SK-N-SH (cell line): ENCODE data around the gene CD101. TPM values are rescaled to one million over a fixed set of nuclear protein-coding genes. Genes with fewer than 3 reads are reported as not detected.

Source experiments
- CTCF ChIA-PET: fragments of 300-600, 350-600 bp; formaldehyde crosslinking; extraction: SDS; loops from one replicate; lab custom pipeline; 2021; lab: Yijun Ruan, JAX
- POLR2A ChIA-PET: fragments of 350-600 bp; sonication (Branson Sonifier 250); formaldehyde crosslinking; extraction: SDS; loops from one replicate; lab custom pipeline; 2020; ENCODE audit warnings: antibody characterized with exemption, inconsistent platforms; lab: Yijun Ruan, JAX
- DNase-seq: peaks from one replicate; pipeline ENCODE4 v3.0.0; 2012
- H2AFZ ChIP-seq: fragments of 200-600 bp; sonication (generic); 2 replicates; pipeline ENCODE4 v1.8.1; 2016; ENCODE audit warnings: antibody characterized with exemption, mild to moderate bottlenecking, low read depth
- H3F3A ChIP-seq: fragments of 200-600 bp; sonication (generic); replicated peaks from 2 replicates; pipeline ENCODE3; 2016; ENCODE audit warnings: antibody characterized with exemption, mild to moderate bottlenecking; ENCODE audit not compliant: insufficient read depth
- H3K27ac ChIP-seq, 2 experiments: fragments of 200-500 bp in 1 of 2; fragments of 200-600 bp in 1 of 2; sonication (Bioruptor generic) in 1 of 2; sonication (generic), shearing (Covaris generic) in 1 of 2; 2 replicates each; pipeline versions ENCODE4 v1.5.1 to v1.6.1; 2014 to 2016; ENCODE audit warnings: low read depth in 2 of 2, inconsistent platforms in 1 of 2, low read length in 1 of 2, mild to moderate bottlenecking in 1 of 2, mixed read lengths in 1 of 2
- H3K27me3 ChIP-seq: fragments of 200-600 bp; sonication (generic), shearing (Covaris generic); 2 replicates; pipeline ENCODE4 v1.6.1; 2016; ENCODE audit warnings: mixed run types; ENCODE audit not compliant: insufficient read depth
- H3K36me3 ChIP-seq, 2 experiments: fragments of 200-500 bp in 1 of 2; fragments of 200-600 bp in 1 of 2; sonication (Bioruptor generic) in 1 of 2; sonication (generic) in 1 of 2; replicated peaks in 1 of 2; 2 replicates each; pipeline versions ENCODE3 to v1.5.1; 2014 to 2016; ENCODE audit warnings: low read length in 1 of 2, mild to moderate bottlenecking in 1 of 2; ENCODE audit not compliant: insufficient read depth in 2 of 2, control insufficient read depth in 1 of 2
- H3K4me1 ChIP-seq, 2 experiments: fragments of 200-500 bp in 1 of 2; fragments of 200-600 bp in 1 of 2; sonication (Bioruptor generic) in 1 of 2; sonication (generic), shearing (Covaris generic) in 1 of 2; 2 replicates each; pipeline versions ENCODE4 v1.5.1 to v1.6.1; 2014 to 2016; ENCODE audit warnings: low read depth in 1 of 2, low read length in 1 of 2, mixed run types in 1 of 2; ENCODE audit not compliant: insufficient read depth in 2 of 2, control insufficient read depth in 1 of 2
- H3K4me2 ChIP-seq: fragments of 200-600 bp; sonication (generic), shearing (Covaris generic); 2 replicates; pipeline ENCODE4 v1.6.1; 2017; ENCODE audit warnings: mixed run types
- H3K4me3 ChIP-seq, 2 experiments: fragments of 200-500 bp in 1 of 2; fragments of 200-600 bp in 1 of 2; sonication (Bioruptor generic) in 1 of 2; sonication (generic), shearing (Covaris generic) in 1 of 2; 2 replicates each; pipeline versions ENCODE4 v1.5.1 to v1.8.1; 2014 to 2016; ENCODE audit warnings: low read depth in 2 of 2, inconsistent platforms in 1 of 2, low read length in 1 of 2, mild to moderate bottlenecking in 1 of 2, mixed read lengths in 1 of 2, moderate library complexity in 1 of 2
- H3K79me2 ChIP-seq: fragments of 200-600 bp; sonication (generic); 2 replicates; pipeline ENCODE4 v1.8.1; 2017; ENCODE audit warnings: mild to moderate bottlenecking; ENCODE audit not compliant: insufficient read depth
- H3K9ac ChIP-seq: fragments of 200-600 bp; sonication (generic); 2 replicates; pipeline ENCODE4 v1.6.1; 2017; ENCODE audit warnings: mixed run types
- H3K9me2 ChIP-seq: fragments of 200-600 bp; sonication (generic); 2 replicates; pipeline ENCODE4 v1.6.1; 2017; ENCODE audit warnings: mixed run types
- H3K9me3 ChIP-seq: fragments of 200-600 bp; sonication (generic); 2 replicates; pipeline ENCODE4 v1.6.1; 2017; ENCODE audit warnings: mixed run types, mild to moderate bottlenecking, moderate library complexity
- H4K20me1 ChIP-seq: fragments of 200-600 bp; sonication (generic); 2 replicates; pipeline ENCODE4 v1.6.1; 2017; ENCODE audit warnings: mild to moderate bottlenecking, mixed run types; ENCODE audit not compliant: insufficient read depth
- CTCF ChIP-seq: fragments of 200-600 bp; sonication (generic); IDR thresholded peaks from 2 replicates; pipeline ENCODE4 v1.6.1; 2017; ENCODE audit warnings: antibody characterized with exemption, mild to moderate bottlenecking, moderate library complexity
- ELF1 ChIP-seq: IDR thresholded peaks from 2 replicates; pipeline ENCODE4 v1.4.0; 2012
- EZH2phosphoT487 ChIP-seq: fragments of 200-600 bp; sonication (generic); IDR thresholded peaks from 2 replicates; pipeline ENCODE4 v1.6.1; 2017; ENCODE audit warnings: low read depth, mixed run types, mild to moderate bottlenecking, antibody characterized with exemption, moderate library complexity, borderline replicate concordance
- FOXJ3 ChIP-seq: sonication (generic); formaldehyde crosslinking; IDR thresholded peaks from 2 replicates; pipeline ENCODE4 v1.5.1; 2020; ENCODE audit warnings: mild to moderate bottlenecking, missing genetic modification reagents
- FOXM1 ChIP-seq: IDR thresholded peaks from 2 replicates; pipeline ENCODE4 v1.4.0; 2012; ENCODE audit warnings: low read depth, mild to moderate bottlenecking
- JUND ChIP-seq: IDR thresholded peaks from 2 replicates; pipeline ENCODE4 v1.4.0; 2012
- NFIC ChIP-seq: IDR thresholded peaks from 2 replicates; pipeline ENCODE4 v1.4.0; 2012; ENCODE audit warnings: borderline replicate concordance
- NRF1 ChIP-seq: IDR thresholded peaks from 2 replicates; pipeline ENCODE4 v1.6.1; 2012; ENCODE audit warnings: low read depth, mild to moderate bottlenecking, low read length
- RCOR1 ChIP-seq: fragments of 150-350 bp; IDR thresholded peaks from 2 replicates; pipeline ENCODE4 v1.6.1; 2017; ENCODE audit warnings: antibody characterized with exemption, low read length
- REST ChIP-seq: IDR thresholded peaks from 2 replicates; pipeline ENCODE4 v1.6.1; 2012; ENCODE audit warnings: mild to moderate bottlenecking, low read depth, low read length, moderate library complexity
- RFX5 ChIP-seq: IDR thresholded peaks from 2 replicates; pipeline ENCODE4 v1.6.1; 2012; ENCODE audit warnings: mild to moderate bottlenecking, improper control_type of control experiment, low read length
- SIN3A ChIP-seq: IDR thresholded peaks from 2 replicates; pipeline ENCODE4 v1.6.1; 2012; ENCODE audit warnings: low read depth, mild to moderate bottlenecking, low read length, moderate library complexity, borderline replicate concordance
- SMC3 ChIP-seq: IDR thresholded peaks from 2 replicates; pipeline ENCODE4 v1.6.1; 2012; ENCODE audit warnings: low read depth, low read length, improper control_type of control experiment
- TAF1 ChIP-seq: IDR thresholded peaks from 2 replicates; pipeline ENCODE4 v1.6.1; 2012; ENCODE audit warnings: low read depth, mild to moderate bottlenecking, low read length, moderate library complexity, borderline replicate concordance
- USF2 ChIP-seq: fragments of 150-350 bp; IDR thresholded peaks from 2 replicates; pipeline ENCODE4 v1.6.1; 2017; ENCODE audit warnings: antibody characterized with exemption, low read length, low read depth, borderline replicate concordance
- YY1 ChIP-seq: IDR thresholded peaks from 2 replicates; pipeline ENCODE4 v1.4.0; 2012; ENCODE audit warnings: low read depth, mild to moderate bottlenecking
- ZBTB33 ChIP-seq: IDR thresholded peaks from 2 replicates; pipeline ENCODE4 v1.4.0; 2012; ENCODE audit warnings: low read depth, borderline replicate concordance
- WGBS: methylation state at CpG from one replicate; pipeline ENCODE4 v1.1.6; 2017; ENCODE audit warnings: low lambda C conversion rate; 5-methylcytosine and 5-hydroxymethylcytosine counted together
- polyA plus RNA-seq, 3 experiments: library from polyadenylated mRNA; depleted of rRNA; stranded (reverse); fragments of >200 nt; gene quantifications; 2 replicates each; pipeline ENCODE4 v1.2.3, GENCODE V29; 2012

The CD101 gene
- polyA plus RNA-seq, 1 of the 3 experiments (the other 2 are of a cell fraction): 0.16 TPM

- TF ChIP-seq TAF1: no peak
- TF ChIP-seq RCOR1: no peak
- TF ChIP-seq REST: no peak
- TF ChIP-seq JUND: no peak
Observed at GRCh38 chr1:116986421-116987255, 14.9 kb upstream of the CD101 start (continued).

GRCh38 chr1:116987256-116987555 lies 14.4 kb upstream of the CD101 start:
- Histone ChIP-seq H3K9ac (no peak overlapping the region), H3K27ac (no peak overlapping the region), H3K9me2 (no peaks in the 10 kb centered on the region), H4K20me1 (no peaks in the 10 kb centered on the region), H3K4me2 (no peak overlapping the region), H2AFZ (no peak overlapping the region), H3K4me3 (no peak overlapping the region), H3K79me2 (no peaks in the 10 kb centered on the region), H3K9me3 (no peaks in the 10 kb centered on the region), H3K4me1 (no peaks in the 10 kb centered on the region; a peak in 1 of 4 replicates), H3K36me3 (no peaks in the 10 kb centered on the region), H3F3A (no peaks in the 10 kb centered on the region), H3K27me3 (no peaks in the 10 kb centered on the region)
- TF ChIP-seq YY1 (no peak), SIN3A (no peak), NRF1 (no peak), FOXJ3 (CRISPR knock-in tag) (no peak), ZBTB33 (no peak), FOXM1 (no peak), USF2 (no peak), NFIC (no peak), JUND (no peak), CTCF (no peak), REST (no peak), RCOR1 (no peak), SMC3 (no peak), EZH2phosphoT487 (no peak), TAF1 (no peak), ELF1 (no peak), RFX5 (no peak)
- WGBS: 96% methylated on average over 11 of the region's 11 CpGs
- no peak for DNase-seq
- CTCF ChIA-PET: no interaction called here
- POLR2A ChIA-PET: no interaction called here
